Testis (tissue), 3 donors: ENCODE results near the gene RIPPLY1. TPM values are rescaled to one million over a fixed set of nuclear protein-coding genes. Genes with fewer than 3 reads are reported as not detected.

ENCODE experiments used
- DNase-seq: peaks from one replicate; pipeline ENCODE4 v3.0.0-alpha.2; 2019
- H3K27ac ChIP-seq, 2 donors: fragments of 200-600 bp; sonication (generic); one replicate each; pipeline ENCODE4 v1.5.1; 2019
- H3K27me3 ChIP-seq: fragments of 200-600 bp; sonication (generic); one replicate; pipeline ENCODE4 v1.5.1; 2019
- H3K36me3 ChIP-seq: fragments of 200-600 bp; sonication (generic); one replicate; pipeline ENCODE4 v1.5.1; 2017; ENCODE audit warnings: low read depth; ENCODE audit errors: missing control alignments
- H3K4me1 ChIP-seq: fragments of 200-600 bp; sonication (generic); one replicate; pipeline ENCODE4 v1.5.1; 2019
- H3K4me3 ChIP-seq, 2 donors: fragments of 200-600 bp; sonication (generic); one replicate each; pipeline ENCODE4 v1.5.1; 2017 to 2019
- H3K9me3 ChIP-seq: fragments of 200-600 bp; sonication (generic); one replicate; pipeline ENCODE4 v1.5.1; 2017
- CTCF ChIP-seq, 3 experiments: fragments of 450-650 bp in 2 of 3; fragments of 200-600 bp in 1 of 3; sonication (generic) in 1 of 3; IDR thresholded peaks; one replicate each; pipeline ENCODE4 v1.5.1; 2016 to 2019; ENCODE audit warnings: antibody characterized with exemption in 3 of 3, mild to moderate bottlenecking in 2 of 3, moderate library complexity in 1 of 3
- POLR2A ChIP-seq: fragments of 450-650 bp; IDR thresholded peaks from one replicate; pipeline ENCODE4 v1.6.1; 2017; ENCODE audit warnings: antibody characterized with exemption, mild to moderate bottlenecking, moderate library complexity
- WGBS, 2 donors: methylation state at CpG; one replicate each; pipeline ENCODE4 v1.1.5; 2018; 5-methylcytosine and 5-hydroxymethylcytosine counted together
- intact Hi-C: fragments of 100-400 bp; cut with DNase I; formaldehyde crosslinking; loops from one replicate; pipeline ENCODE4 v1.15.1; 2023; ENCODE audit warnings: low total_unique reads
- polyA plus RNA-seq: library from polyadenylated mRNA; stranded (reverse); fragments of 350-450 nt; fragmentation: Illumina TruSeq; extraction: RNeasy Lipid Tissue Mini Kit (QIAGEN cat#74804); gene quantifications from one replicate; pipeline ENCODE4 v1.2.3, GENCODE V29; 2014; ENCODE audit warnings: low read depth, low replicate concordance; ENCODE audit not compliant: insufficient read depth
- total RNA-seq, 2 donors: library from RNA; depleted of rRNA; stranded (reverse); fragments of >200 nt; gene quantifications; one replicate each; pipeline ENCODE4 v1.2.3, GENCODE V29; 2016

Gene RIPPLY1
- total and polyA plus RNA-seq, 3 donors from 2014 or later = not detected

- H3K36me3 ChIP-seq = no peaks in the 10 kb centered on the region
- 85 to 92% methylated on average over 1 of the region's 1 CpG for WGBS, 2 donors
- no peaks in the 10 kb centered on the region for H3K4me1 ChIP-seq
- intact Hi-C loops = no loop called here
- H3K27ac ChIP-seq = no peak overlapping the region
- no peak for DNase-seq
- no peaks in the 10 kb centered on the region for H3K9me3 ChIP-seq
- no peaks in the 10 kb centered on the region for H3K27me3 ChIP-seq
- H3K4me3 ChIP-seq = no peak overlapping the region
- no peak for TF ChIP-seq POLR2A
- no peak for TF ChIP-seq CTCF (IDR thresholded peaks at IDR 0.05)
Observed at GRCh38 chrX:106936246-106936645, 33.1 kb upstream of the RIPPLY1 start.

GRCh38 chrX:106935175-106935574 is 32.0 kb upstream of the RIPPLY1 start:
- H3K4me1 ChIP-seq = no peaks in the 10 kb centered on the region
- TF ChIP-seq POLR2A (no peak), CTCF (IDR thresholded peaks at IDR 0.05) (no peak)
- intact Hi-C loops = no loop called here
- WGBS, 2 donors = 50 to 61% methylated on average over 4 of the region's 4 CpGs
- no peak overlapping the region for H3K27ac ChIP-seq
- H3K27me3 ChIP-seq = no peaks in the 10 kb centered on the region
- H3K36me3 ChIP-seq = no peaks in the 10 kb centered on the region
- no peak for DNase-seq
- H3K4me3 ChIP-seq = no peak overlapping the region
- no peaks in the 10 kb centered on the region for H3K9me3 ChIP-seq

- TF ChIP-seq POLR2A (no peak), CTCF (IDR thresholded peaks at IDR 0.05) (no peak)
- no peak overlapping the region for H3K4me3 ChIP-seq
- WGBS, 2 donors = 18 to 26% methylated on average over 2 to 3 of the region's 3 CpGs
- no peaks in the 10 kb centered on the region for H3K27me3 ChIP-seq
- intact Hi-C loops = no loop called here
- no peaks in the 10 kb centered on the region for H3K9me3 ChIP-seq
- H3K27ac ChIP-seq = no peak overlapping the region
- no peaks in the 10 kb centered on the region for H3K4me1 ChIP-seq
- no peaks in the 10 kb centered on the region for H3K36me3 ChIP-seq
- peak; percentile 25 for DNase-seq
Observed at GRCh38 chrX:106933538-106933961, 30.4 kb upstream of the RIPPLY1 start.

GRCh38 chrX:106932960-106933537 is 29.9 kb upstream of the RIPPLY1 start:
- no peak for TF ChIP-seq POLR2A
- TF ChIP-seq CTCF (IDR thresholded peaks at IDR 0.05) = no peak
- H3K27me3 ChIP-seq = no peaks in the 10 kb centered on the region
- H3K27ac ChIP-seq = no peak overlapping the region
- intact Hi-C loops = no loop called here
- no peak overlapping the region for H3K4me3 ChIP-seq
- no peaks in the 10 kb centered on the region for H3K36me3 ChIP-seq
- no peak for DNase-seq
- no peaks in the 10 kb centered on the region for H3K4me1 ChIP-seq
- 60 to 64% methylated on average over 1 to 6 of the region's 6 CpGs for WGBS, 2 donors
- no peaks in the 10 kb centered on the region for H3K9me3 ChIP-seq

- Histone ChIP-seq H3K4me1 (no peaks in the 10 kb centered on the region), H3K27me3 (no peaks in the 10 kb centered on the region), H3K36me3 (no peaks in the 10 kb centered on the region), H3K27ac (no peak overlapping the region), H3K9me3 (no peaks in the 10 kb centered on the region), H3K4me3 (no peak overlapping the region)
- intact Hi-C loops = no loop called here
- 57 to 75% methylated on average over 1 to 4 of the region's 4 CpGs for WGBS, 2 donors
- TF ChIP-seq POLR2A = no peak
- no peak for TF ChIP-seq CTCF (IDR thresholded peaks at IDR 0.05)
- DNase-seq = no peak
Observed at GRCh38 chrX:106932492-106932923, 29.4 kb upstream of the RIPPLY1 start.
